IMR-90 (cell line): ENCODE data around the gene L1TD1. TPM values are rescaled to one million over a fixed set of nuclear protein-coding genes. Genes with fewer than 3 reads are reported as not detected.
"Not testable (repeated sequence)": the region's sequence is repeated elsewhere in the genome, so short reads cannot be mapped to it uniquely, and the experiment has no call there.

Source experiments
- ATAC-seq: fragments of 200-7000 bp; cut with Tn5 transposase; 2 replicates; pipeline ENCODE4 v1.9.1; 2020; ENCODE audit warnings: low read depth, mild to moderate bottlenecking, moderate library complexity
- BruUV-seq: library from RNA; stranded (reverse); fragments of 400-500 nt; replicated peaks from 2 replicates; lab custom pipeline; 2021; lab: Mats Ljungman, UMichigan
- CTCF ChIA-PET: fragments of 300-600 bp; formaldehyde crosslinking; extraction: SDS; loops from one replicate; lab custom pipeline; 2021; ENCODE audit warnings: antibody characterized with exemption; lab: Yijun Ruan, JAX
- POLR2A ChIA-PET: fragments of 300-600 bp; sonication (Branson Sonifier 250); formaldehyde crosslinking; loops from one replicate; lab custom pipeline; 2022; ENCODE audit warnings: antibody characterized with exemption; ENCODE audit not compliant: unreplicated experiment; lab: Charles Lee
- DNase-seq: peaks from one replicate; pipeline ENCODE4 v3.0.0; 2013
- H2AFZ ChIP-seq: replicated peaks from 2 replicates; pipeline ENCODE3; 2013; ENCODE audit warnings: low read length, mild to moderate bottlenecking; ENCODE audit not compliant: poor library complexity
- H2AK5ac ChIP-seq: 2 replicates; pipeline ENCODE4 v1.6.1; 2013; ENCODE audit warnings: low read depth, low read length, inconsistent platforms
- H2AK9ac ChIP-seq: replicated peaks from 2 replicates; pipeline ENCODE3; 2013; ENCODE audit warnings: mild to moderate bottlenecking, low read depth, low read length, moderate library complexity; ENCODE audit not compliant: poor library complexity
- H2BK120ac ChIP-seq: 2 replicates; pipeline ENCODE4 v1.6.1; 2013; ENCODE audit warnings: low read depth, low read length, inconsistent platforms
- H2BK15ac ChIP-seq: 3 replicates; pipeline ENCODE4 v1.6.1; 2013; ENCODE audit warnings: low read depth, low read length, inconsistent platforms
- H2BK20ac ChIP-seq: 2 replicates; pipeline ENCODE4 v1.6.1; 2013; ENCODE audit warnings: low read depth, mild to moderate bottlenecking, inconsistent platforms, low read length, moderate library complexity
- H2BK5ac ChIP-seq: 2 replicates; pipeline ENCODE4 v1.6.1; 2013; ENCODE audit warnings: mild to moderate bottlenecking, low read depth, low read length, inconsistent platforms; ENCODE audit not compliant: poor library complexity, severe bottlenecking
- H3K14ac ChIP-seq: replicated peaks from 2 replicates; pipeline ENCODE4 v1.6.1; 2013; ENCODE audit warnings: low read depth, low read length, inconsistent platforms
- H3K18ac ChIP-seq: 2 replicates; pipeline ENCODE4 v1.6.1; 2013; ENCODE audit warnings: low read depth, low read length, control low read depth
- H3K23ac ChIP-seq: 2 replicates; pipeline ENCODE4 v1.6.1; 2013; ENCODE audit warnings: low read depth, low read length, inconsistent platforms
- H3K27ac ChIP-seq: 2 replicates; pipeline ENCODE4 v1.5.1; 2013; ENCODE audit warnings: mild to moderate bottlenecking, control low read depth, low read length; ENCODE audit not compliant: insufficient read depth
- H3K27me3 ChIP-seq: 2 replicates; pipeline ENCODE4 v1.6.1; 2013; ENCODE audit warnings: low read length; ENCODE audit not compliant: control insufficient read depth, insufficient read depth
- H3K36me3 ChIP-seq: 2 replicates; pipeline ENCODE4 v1.6.1; 2013; ENCODE audit warnings: low read length, mixed read lengths; ENCODE audit not compliant: control insufficient read depth, insufficient read depth
- H3K4ac ChIP-seq: 2 replicates; pipeline ENCODE4 v1.6.1; 2013; ENCODE audit warnings: low read depth, low read length, inconsistent platforms
- H3K4me1 ChIP-seq: 2 replicates; pipeline ENCODE4 v1.6.1; 2013; ENCODE audit warnings: low read length, mixed read lengths; ENCODE audit not compliant: control insufficient read depth, insufficient read depth
- H3K4me2 ChIP-seq: 2 replicates; pipeline ENCODE4 v1.6.1; 2013; ENCODE audit warnings: low read depth, mild to moderate bottlenecking, control low read depth, low read length, moderate library complexity
- H3K4me3 ChIP-seq: 2 replicates; pipeline ENCODE4 v1.5.1; 2013; ENCODE audit warnings: low read depth, mild to moderate bottlenecking, control low read depth, low read length, moderate library complexity; ENCODE audit not compliant: insufficient read depth
- H3K56ac ChIP-seq: 2 replicates; pipeline ENCODE4 v1.6.1; 2013; ENCODE audit warnings: low read length, inconsistent platforms; ENCODE audit not compliant: insufficient read depth; ENCODE audit errors: extremely low read depth
- H3K79me1 ChIP-seq, 2 experiments: 2 replicates each; pipeline ENCODE4 v1.6.1; 2013; ENCODE audit warnings: low read length in 2 of 2, inconsistent platforms in 1 of 2, low read depth in 1 of 2
- H3K9ac ChIP-seq: 2 replicates; pipeline ENCODE4 v1.6.1; 2013; ENCODE audit warnings: low read depth, low read length, control low read depth
- H3K9me1 ChIP-seq: 2 replicates; pipeline ENCODE4 v1.6.1; 2013; ENCODE audit warnings: low read length, inconsistent platforms; ENCODE audit not compliant: insufficient read depth
- H3K9me3 ChIP-seq: 2 replicates; pipeline ENCODE4 v1.6.1; 2013; ENCODE audit warnings: low read length; ENCODE audit not compliant: control insufficient read depth, insufficient read depth
- H4K20me1 ChIP-seq: 2 replicates; pipeline ENCODE4 v1.6.1; 2013; ENCODE audit warnings: low read length, inconsistent platforms; ENCODE audit not compliant: insufficient read depth
- H4K5ac ChIP-seq: 2 replicates; pipeline ENCODE4 v1.6.1; 2013; ENCODE audit warnings: mild to moderate bottlenecking, low read depth, low read length, control low read depth
- H4K8ac ChIP-seq, 2 experiments: 2 replicates each; pipeline ENCODE4 v1.6.1; 2013; ENCODE audit warnings: low read depth in 2 of 2, low read length in 2 of 2, control low read depth in 1 of 2, inconsistent platforms in 1 of 2
- H4K91ac ChIP-seq: 2 replicates; pipeline ENCODE4 v1.6.1; 2013; ENCODE audit warnings: low read depth, low read length, inconsistent platforms; ENCODE audit not compliant: insufficient read depth
- WGBS, 2 experiments: methylation state at CpG; one replicate each; pipeline versions ENCODE4 v1.1.5 to v1.1.7; 2013; ENCODE audit warnings: missing lambda C conversion rate in 2 of 2; ENCODE audit not compliant: insufficient read length in 1 of 2; ENCODE audit errors: extremely low coverage in 2 of 2; 5-methylcytosine and 5-hydroxymethylcytosine counted together
- dilution Hi-C: fragments of 300-500 bp; cut with HindIII; formaldehyde crosslinking; loops from one replicate; pipeline ENCODE4 v1.14.3; 2018; ENCODE audit warnings: low sequenced_read_pairs; ENCODE audit not compliant: unreplicated experiment
- in situ Hi-C: fragments of 300-500 bp; cut with MboI; formaldehyde crosslinking; loops from 3 replicates; pipeline ENCODE4 v1.14.3; 2019; ENCODE audit warnings: low sequenced_read_pairs, inconsistent platforms, mixed read lengths
- intact Hi-C: fragments of 100-400 bp; cut with micrococcal nuclease; formaldehyde crosslinking; loops from 2 replicates; pipeline ENCODE4 v1.10.0; 2022
- polyA plus RNA-seq, 3 experiments: library from polyadenylated mRNA; depleted of rRNA; stranded (reverse); fragments of >200 nt; gene quantifications; 2 replicates each; pipeline ENCODE4 v1.2.3, GENCODE V29; 2012; ENCODE audit warnings: low replicate concordance in 1 of 3
- total RNA-seq: library from RNA; depleted of rRNA; stranded (reverse); fragments of >200 nt; gene quantifications from 2 replicates; pipeline ENCODE4 v1.2.3, GENCODE V29; 2012

Gene L1TD1
- total and polyA plus RNA-seq, 2 of the 4 experiments (the other 2 are of a cell fraction), result not detected

DNA sequence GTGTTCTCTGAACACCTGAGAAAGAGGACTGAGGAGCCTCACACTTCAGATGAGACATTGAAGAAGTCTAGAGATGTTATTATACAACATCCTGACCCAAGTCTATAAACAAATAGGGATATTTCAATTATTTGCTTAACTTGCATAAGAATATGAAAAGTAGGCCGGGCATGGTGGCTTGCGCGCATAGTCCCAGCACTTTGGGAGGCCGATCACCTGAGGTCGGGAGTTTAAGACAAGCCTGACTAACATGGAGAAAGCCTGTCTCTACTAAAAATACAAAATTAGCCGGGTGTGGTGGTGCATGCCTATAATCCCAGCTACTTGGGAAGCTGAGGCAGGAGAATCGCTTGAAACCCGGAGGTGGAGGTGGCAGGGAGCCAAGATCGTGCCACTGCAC, 25.8 kb downstream of the L1TD1 start:
- H3K18ac ChIP-seq, H4K20me1 ChIP-seq, H3K9ac ChIP-seq, H3K27ac ChIP-seq, in situ Hi-C loops, CTCF ChIA-PET, BruUV-seq, H3K4me3 ChIP-seq, H4K91ac ChIP-seq, H4K8ac ChIP-seq, H2BK20ac ChIP-seq, H2BK15ac ChIP-seq, H3K4me2 ChIP-seq, intact Hi-C loops, H4K5ac ChIP-seq, H2AFZ ChIP-seq, H2AK9ac ChIP-seq, H3K4ac ChIP-seq, H3K79me1 ChIP-seq, H3K27me3 ChIP-seq, ATAC-seq, H2BK120ac ChIP-seq, H3K9me1 ChIP-seq, H3K14ac ChIP-seq, POLR2A ChIA-PET, dilution Hi-C loops, H3K23ac ChIP-seq, H3K4me1 ChIP-seq, H2AK5ac ChIP-seq, H3K56ac ChIP-seq, DNase-seq, H3K36me3 ChIP-seq, H3K9me3 ChIP-seq, H2BK5ac ChIP-seq: not testable (repeated sequence)
- WGBS, 2 experiments, result no CpG with 5 or more reads among the region's 9 CpGs
